HG02623 (cell line): Measurements from ENCODE around the gene RTN4R.

Experiments used
- ATAC-seq: cut with Tn5 transposase; IDR thresholded peaks from one replicate; pipeline ENCODE4 v1.9.1; 2021; ENCODE audit warnings: moderate library complexity; ENCODE audit not compliant: unreplicated experiment

Gene RTN4R

GRCh38 chr22:20243537-20244249 is 24.4 kb downstream of the RTN4R start:
- ATAC-seq = no peak

GRCh38 chr22:20243176-20243536 is 25.0 kb downstream of the RTN4R start:
- no peak for ATAC-seq

GRCh38 chr22:20242393-20243175 is 25.5 kb downstream of the RTN4R start:
- ATAC-seq = no peak

- no peak for ATAC-seq
Measured at GRCh38 chr22:20241579-20242392, 26.3 kb downstream of the RTN4R start.

GRCh38 chr22:20240900-20241299 is 27.2 kb downstream of the RTN4R start:
- ATAC-seq = no peak

GRCh38 chr22:20240447-20240764 is 27.7 kb downstream of the RTN4R start:
- no peak for ATAC-seq

GRCh38 chr22:20239676-20240446 is 28.3 kb downstream of the RTN4R start:
- ATAC-seq = no peak

- ATAC-seq = no peak
Measured at GRCh38 chr22:20238901-20239675, 29.0 kb downstream of the RTN4R start.

GRCh38 chr22:20238536-20238900 is 29.6 kb downstream of the RTN4R start:
- ATAC-seq = no peak

GRCh38 chr22:20237480-20238440 is 30.4 kb downstream of the RTN4R start:
- ATAC-seq = no peak

- ATAC-seq = no peak
Measured at GRCh38 chr22:20236052-20236717, 31.9 kb downstream of the RTN4R start.

- ATAC-seq = no peak
Measured at GRCh38 chr22:20235389-20235991, 32.6 kb downstream of the RTN4R start.

- ATAC-seq = no peak
Measured at GRCh38 chr22:20234760-20235388, 33.2 kb downstream of the RTN4R start.

- ATAC-seq = no peak
Measured at GRCh38 chr22:20234314-20234682, 33.8 kb downstream of the RTN4R start.

GRCh38 chr22:20233351-20234313 is 34.5 kb downstream of the RTN4R start:
- no peak for ATAC-seq

GRCh38 chr22:20232781-20233180 is 35.3 kb downstream of the RTN4R start:
- no peak for ATAC-seq

GRCh38 chr22:20232237-20232598 is 35.9 kb downstream of the RTN4R start:
- ATAC-seq = no peak
